ENCODE measurements around the gene CCDC197. TPM values are rescaled to one million over a fixed set of nuclear protein-coding genes. Genes with fewer than 3 reads are reported as not detected.

Gene CCDC197
- total and polyA plus RNA-seq, 4 donors = not detected

DNA sequence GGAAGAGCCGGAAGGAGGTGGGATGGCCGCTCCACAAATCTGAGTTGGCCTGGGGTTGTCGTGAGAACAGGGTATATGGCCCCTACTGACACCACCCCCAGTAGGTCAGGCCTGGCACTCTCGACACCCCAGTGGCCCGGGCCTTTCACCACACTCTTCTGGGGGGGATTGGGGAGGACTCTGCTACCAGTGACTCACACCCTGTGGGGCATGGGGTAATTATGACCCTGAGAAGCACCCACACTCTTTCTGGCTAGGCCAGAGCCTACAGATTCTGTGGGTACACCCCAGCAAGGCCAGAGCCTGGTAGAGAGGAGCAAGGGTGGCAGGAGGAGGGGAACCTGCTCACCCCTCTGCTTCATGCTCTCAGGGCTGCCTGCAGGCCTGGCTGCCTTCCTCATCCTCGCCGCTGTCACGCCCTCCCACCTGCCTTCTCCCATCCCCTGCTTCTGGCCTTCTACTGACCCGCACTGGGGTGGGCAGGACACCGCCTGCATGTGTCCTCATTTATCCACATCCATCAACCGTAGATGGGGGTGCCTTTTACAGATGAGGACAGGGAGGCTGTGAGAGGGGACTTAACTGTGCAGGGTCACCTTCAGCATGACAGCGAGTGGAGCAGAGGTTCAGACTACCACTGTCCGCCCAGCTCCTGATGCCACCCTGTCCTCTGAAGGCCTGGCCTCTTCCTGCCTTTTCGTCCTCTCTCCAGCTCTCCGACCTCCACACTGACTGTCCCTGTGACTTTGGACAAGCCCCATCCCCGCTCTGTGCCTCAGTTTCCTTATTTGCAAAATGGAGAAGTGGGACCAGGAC lies 39.1 kb upstream of the CCDC197 start:
- no peak for TF ChIP-seq NR2F2 (IDR thresholded peaks at IDR 0.05)
- TF ChIP-seq, protein P1, sequence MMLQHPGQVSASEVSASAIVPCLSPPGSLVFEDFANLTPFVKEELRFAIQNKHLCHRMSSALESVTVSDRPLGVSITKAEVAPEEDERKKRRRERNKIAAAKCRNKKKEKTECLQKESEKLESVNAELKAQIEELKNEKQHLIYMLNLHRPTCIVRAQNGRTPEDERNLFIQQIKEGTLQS (IDR thresholded peaks at IDR 0.05) = no peak
- no peak for TF ChIP-seq RAD21 (IDR thresholded peaks at IDR 0.05)
- TF ChIP-seq SP1 (IDR thresholded peaks at IDR 0.05) = no peak
- no peak for TF ChIP-seq EGR1 (IDR thresholded peaks at IDR 0.05; ENCODE audit: low read depth in 2 of 2)
- no peak for TF ChIP-seq TAF1 (conservative IDR thresholded peaks at IDR 0.05)
- TF ChIP-seq ZBTB33 (IDR thresholded peaks at IDR 0.05) = no peak
- TF ChIP-seq HNF4G (IDR thresholded peaks at IDR 0.05) = no peak
- TF ChIP-seq HNF4A (conservative IDR thresholded peaks at IDR 0.05) = no peak
- TF ChIP-seq, protein P2, sequence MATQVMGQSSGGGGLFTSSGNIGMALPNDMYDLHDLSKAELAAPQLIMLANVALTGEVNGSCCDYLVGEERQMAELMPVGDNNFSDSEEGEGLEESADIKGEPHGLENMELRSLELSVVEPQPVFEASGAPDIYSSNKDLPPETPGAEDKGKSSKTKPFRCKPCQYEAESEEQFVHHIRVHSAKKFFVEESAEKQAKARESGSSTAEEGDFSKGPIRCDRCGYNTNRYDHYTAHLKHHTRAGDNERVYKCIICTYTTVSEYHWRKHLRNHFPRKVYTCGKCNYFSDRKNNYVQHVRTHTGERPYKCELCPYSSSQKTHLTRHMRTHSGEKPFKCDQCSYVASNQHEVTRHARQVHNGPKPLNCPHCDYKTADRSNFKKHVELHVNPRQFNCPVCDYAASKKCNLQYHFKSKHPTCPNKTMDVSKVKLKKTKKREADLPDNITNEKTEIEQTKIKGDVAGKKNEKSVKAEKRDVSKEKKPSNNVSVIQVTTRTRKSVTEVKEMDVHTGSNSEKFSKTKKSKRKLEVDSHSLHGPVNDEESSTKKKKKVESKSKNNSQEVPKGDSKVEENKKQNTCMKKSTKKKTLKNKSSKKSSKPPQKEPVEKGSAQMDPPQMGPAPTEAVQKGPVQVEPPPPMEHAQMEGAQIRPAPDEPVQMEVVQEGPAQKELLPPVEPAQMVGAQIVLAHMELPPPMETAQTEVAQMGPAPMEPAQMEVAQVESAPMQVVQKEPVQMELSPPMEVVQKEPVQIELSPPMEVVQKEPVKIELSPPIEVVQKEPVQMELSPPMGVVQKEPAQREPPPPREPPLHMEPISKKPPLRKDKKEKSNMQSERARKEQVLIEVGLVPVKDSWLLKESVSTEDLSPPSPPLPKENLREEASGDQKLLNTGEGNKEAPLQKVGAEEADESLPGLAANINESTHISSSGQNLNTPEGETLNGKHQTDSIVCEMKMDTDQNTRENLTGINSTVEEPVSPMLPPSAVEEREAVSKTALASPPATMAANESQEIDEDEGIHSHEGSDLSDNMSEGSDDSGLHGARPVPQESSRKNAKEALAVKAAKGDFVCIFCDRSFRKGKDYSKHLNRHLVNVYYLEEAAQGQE (IDR thresholded peaks at IDR 0.05) = no peak
- no peak for TF ChIP-seq RXRA (IDR thresholded peaks at IDR 0.05)
- no peak for TF ChIP-seq YY1 (IDR thresholded peaks at IDR 0.05)
- no peak for TF ChIP-seq FOXA1 (IDR thresholded peaks at IDR 0.05)
- no peak for TF ChIP-seq FOXA2 (IDR thresholded peaks at IDR 0.05)
- TF ChIP-seq, protein P3, sequence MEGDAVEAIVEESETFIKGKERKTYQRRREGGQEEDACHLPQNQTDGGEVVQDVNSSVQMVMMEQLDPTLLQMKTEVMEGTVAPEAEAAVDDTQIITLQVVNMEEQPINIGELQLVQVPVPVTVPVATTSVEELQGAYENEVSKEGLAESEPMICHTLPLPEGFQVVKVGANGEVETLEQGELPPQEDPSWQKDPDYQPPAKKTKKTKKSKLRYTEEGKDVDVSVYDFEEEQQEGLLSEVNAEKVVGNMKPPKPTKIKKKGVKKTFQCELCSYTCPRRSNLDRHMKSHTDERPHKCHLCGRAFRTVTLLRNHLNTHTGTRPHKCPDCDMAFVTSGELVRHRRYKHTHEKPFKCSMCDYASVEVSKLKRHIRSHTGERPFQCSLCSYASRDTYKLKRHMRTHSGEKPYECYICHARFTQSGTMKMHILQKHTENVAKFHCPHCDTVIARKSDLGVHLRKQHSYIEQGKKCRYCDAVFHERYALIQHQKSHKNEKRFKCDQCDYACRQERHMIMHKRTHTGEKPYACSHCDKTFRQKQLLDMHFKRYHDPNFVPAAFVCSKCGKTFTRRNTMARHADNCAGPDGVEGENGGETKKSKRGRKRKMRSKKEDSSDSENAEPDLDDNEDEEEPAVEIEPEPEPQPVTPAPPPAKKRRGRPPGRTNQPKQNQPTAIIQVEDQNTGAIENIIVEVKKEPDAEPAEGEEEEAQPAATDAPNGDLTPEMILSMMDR (IDR thresholded peaks at IDR 0.05; ENCODE audit: low read depth, low read length, missing input control) = no peak
- no peak for TF ChIP-seq JUND (IDR thresholded peaks at IDR 0.05)
- no peak for TF ChIP-seq GABPA (IDR thresholded peaks at IDR 0.05 in 1 of 2, conservative IDR thresholded peaks at IDR 0.05 in 1 of 2)
- Histone ChIP-seq H3K9me3 (ENCODE audit: control insufficient read depth in 4 of 4, low read length in 3 of 4) (no peaks in the 10 kb centered on the region), H3K4me3 (ENCODE audit: low read depth in 1 of 3, low read length in 3 of 3) (no peak overlapping the region), H3K36me3 (ENCODE audit: control insufficient read depth in 4 of 4, insufficient read depth in 3 of 4, low read depth in 1 of 4, low read length in 3 of 4) (no peaks in the 10 kb centered on the region), H3K9ac (ENCODE audit: low read depth in 1 of 2, low read length in 2 of 2) (no peak overlapping the region), H3K4me1 (ENCODE audit: control insufficient read depth in 4 of 4, insufficient read depth in 4 of 4, low read length in 3 of 4) (peaks cover 3 to 18% (median 9%) of the 10 kb centered on the region in 4 donors), H3K27me3 (ENCODE audit: control insufficient read depth in 4 of 4, insufficient read depth in 4 of 4, low read length in 3 of 4) (no peaks in the 10 kb centered on the region), H3K27ac (ENCODE audit: low read depth in 1 of 2, low read length in 2 of 2) (no peak overlapping the region)
- WGBS = 94% methylated on average over 16 of the region's 16 CpGs
- no peak for DNase-seq (ENCODE audit: low spot score)
